ENCODE measurements around the gene RNF144B.

Gene RNF144B

DNA sequence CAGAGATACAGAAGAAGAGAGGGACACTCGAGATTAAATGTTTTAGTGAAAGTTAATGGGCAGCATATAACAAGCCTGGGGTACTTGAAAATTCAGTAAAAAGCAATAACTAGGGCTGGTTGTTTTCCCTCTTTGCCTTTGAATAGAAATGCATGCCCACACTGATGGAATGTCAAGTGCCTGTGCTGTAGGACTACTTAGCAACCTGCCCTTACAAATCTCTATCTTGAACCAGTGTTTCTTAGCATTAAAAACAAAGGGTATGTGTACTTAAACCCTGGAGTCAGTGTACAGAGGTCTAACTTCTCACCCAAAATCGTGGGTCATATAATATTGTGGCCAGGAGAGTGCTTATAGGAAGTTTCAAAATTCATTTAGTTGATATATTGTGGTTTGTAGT is 37.1 kb downstream of the RNF144B start:
- H3K4me3 ChIP-seq (ENCODE audit: low read depth, low read length): no peak overlapping the region
- H3K27ac ChIP-seq (ENCODE audit: low read depth, low read length): no peak overlapping the region
- H3K9me3 ChIP-seq (ENCODE audit: control insufficient read depth, insufficient read depth, low read depth, low read length): no peaks in the 10 kb centered on the region
- H3K36me3 ChIP-seq (ENCODE audit: control insufficient read depth, insufficient read depth, low read length): no peaks in the 10 kb centered on the region
- no peak overlapping the region for H3K9ac ChIP-seq (ENCODE audit: low read length)
- H3K27me3 ChIP-seq (ENCODE audit: control insufficient read depth, insufficient read depth, low read length): no peaks in the 10 kb centered on the region
- H3K4me1 ChIP-seq (ENCODE audit: control insufficient read depth, insufficient read depth, low read length): peaks cover 8% of the 10 kb centered on the region

DNA sequence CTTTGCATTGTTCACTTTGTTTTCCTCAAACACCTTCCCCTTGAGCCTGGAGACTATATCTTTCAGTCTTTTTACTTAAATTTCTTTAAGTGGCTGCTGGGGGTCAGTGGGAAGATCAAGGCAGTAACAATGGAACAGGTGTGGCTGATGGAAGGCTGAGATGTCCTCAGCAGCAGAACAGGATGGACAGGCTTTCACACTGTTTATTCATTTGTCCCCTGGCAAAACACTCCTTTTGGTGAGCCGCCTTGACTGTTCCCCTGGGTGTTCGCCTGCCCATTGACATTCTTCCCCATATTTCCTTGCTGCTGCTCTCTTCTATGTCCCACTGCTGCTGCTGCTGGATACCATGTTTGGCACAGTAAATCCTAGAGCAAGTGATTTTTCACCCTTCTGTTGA is 38.1 kb downstream of the RNF144B start:
- Histone ChIP-seq H3K36me3 (ENCODE audit: control insufficient read depth, insufficient read depth, low read length) (no peaks in the 10 kb centered on the region), H3K9me3 (ENCODE audit: control insufficient read depth, insufficient read depth, low read depth, low read length) (no peaks in the 10 kb centered on the region), H3K27me3 (ENCODE audit: control insufficient read depth, insufficient read depth, low read length) (no peaks in the 10 kb centered on the region), H3K4me1 (ENCODE audit: control insufficient read depth, insufficient read depth, low read length) (peaks cover 8% of the 10 kb centered on the region), H3K4me3 (ENCODE audit: low read depth, low read length) (no peak overlapping the region), H3K9ac (ENCODE audit: low read length) (no peak overlapping the region), H3K27ac (ENCODE audit: low read depth, low read length) (no peak overlapping the region)

DNA sequence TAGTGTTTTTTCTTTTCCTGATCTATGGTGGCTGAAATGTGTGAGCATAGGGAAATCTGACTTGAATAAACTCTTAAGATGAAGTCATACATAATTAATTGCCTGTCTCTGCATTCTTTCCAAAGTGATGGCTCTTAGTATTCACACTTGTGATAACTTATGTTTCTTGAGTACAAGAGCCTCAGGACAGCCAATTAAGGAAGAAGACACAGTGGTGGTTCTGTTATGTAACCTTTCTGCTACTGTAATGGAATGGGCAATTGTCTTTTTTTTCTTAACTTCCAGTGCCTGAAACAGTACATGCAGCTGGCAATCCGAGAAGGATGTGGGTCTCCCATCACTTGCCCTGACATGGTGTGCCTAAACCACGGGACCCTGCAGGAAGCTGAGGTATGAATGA is 40.1 kb downstream of the RNF144B start:
- Histone ChIP-seq H3K27ac (ENCODE audit: low read depth, low read length) (no peak overlapping the region), H3K36me3 (ENCODE audit: control insufficient read depth, insufficient read depth, low read length) (no peaks in the 10 kb centered on the region), H3K9ac (ENCODE audit: low read length) (no peak overlapping the region)

DNA sequence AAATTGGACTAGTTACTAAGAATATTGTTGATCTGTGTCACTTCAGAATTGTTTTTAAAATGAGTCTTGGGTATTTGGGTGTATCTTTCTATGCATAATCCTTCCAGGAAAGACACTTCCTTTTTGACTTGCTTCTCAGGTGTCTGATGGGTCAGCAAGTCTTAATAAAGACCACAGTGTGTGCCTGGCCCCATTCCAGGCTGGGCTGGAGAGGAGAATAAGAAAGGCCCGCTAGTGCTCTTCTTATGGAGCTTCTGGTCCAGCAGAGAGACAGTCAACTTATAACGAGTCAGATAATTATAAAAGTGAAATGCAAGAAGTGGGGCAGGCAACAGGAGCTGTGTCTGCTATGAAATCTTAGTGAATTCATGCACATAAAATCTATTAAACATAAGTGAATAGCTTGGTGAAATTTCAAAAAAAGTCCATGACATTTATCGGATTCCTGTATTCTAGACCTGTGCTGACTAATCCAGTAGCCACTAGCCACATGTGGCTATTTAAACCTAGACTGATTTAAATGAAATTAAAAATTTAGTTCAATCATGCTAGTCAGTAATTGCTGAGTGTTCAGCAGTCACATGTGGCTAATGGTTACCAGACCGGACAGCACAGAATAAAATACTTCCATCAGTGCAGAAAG is 42.6 kb downstream of the RNF144B start:
- H3K9ac ChIP-seq (ENCODE audit: low read length): no peak overlapping the region
- H3K36me3 ChIP-seq (ENCODE audit: control insufficient read depth, insufficient read depth, low read length): no peaks in the 10 kb centered on the region
- H3K27me3 ChIP-seq (ENCODE audit: control insufficient read depth, insufficient read depth, low read length): no peaks in the 10 kb centered on the region
- no peaks in the 10 kb centered on the region; the same call in 1 of the 2 replicates for H3K4me1 ChIP-seq (ENCODE audit: control insufficient read depth, insufficient read depth, low read length)
- no peaks in the 10 kb centered on the region for H3K9me3 ChIP-seq (ENCODE audit: control insufficient read depth, insufficient read depth, low read depth, low read length)
- no peak overlapping the region for H3K27ac ChIP-seq (ENCODE audit: low read depth, low read length)
- no peak overlapping the region for H3K4me3 ChIP-seq (ENCODE audit: low read depth, low read length)

More for the DNA sequence above, 40.1 kb downstream of the RNF144B start:
- peaks cover 8% of the 10 kb centered on the region for H3K4me1 ChIP-seq (ENCODE audit: control insufficient read depth, insufficient read depth, low read length)
- H3K4me3 ChIP-seq (ENCODE audit: low read depth, low read length): no peak overlapping the region
- no peaks in the 10 kb centered on the region for H3K9me3 ChIP-seq (ENCODE audit: control insufficient read depth, insufficient read depth, low read depth, low read length)
- no peaks in the 10 kb centered on the region for H3K27me3 ChIP-seq (ENCODE audit: control insufficient read depth, insufficient read depth, low read length)

DNA sequence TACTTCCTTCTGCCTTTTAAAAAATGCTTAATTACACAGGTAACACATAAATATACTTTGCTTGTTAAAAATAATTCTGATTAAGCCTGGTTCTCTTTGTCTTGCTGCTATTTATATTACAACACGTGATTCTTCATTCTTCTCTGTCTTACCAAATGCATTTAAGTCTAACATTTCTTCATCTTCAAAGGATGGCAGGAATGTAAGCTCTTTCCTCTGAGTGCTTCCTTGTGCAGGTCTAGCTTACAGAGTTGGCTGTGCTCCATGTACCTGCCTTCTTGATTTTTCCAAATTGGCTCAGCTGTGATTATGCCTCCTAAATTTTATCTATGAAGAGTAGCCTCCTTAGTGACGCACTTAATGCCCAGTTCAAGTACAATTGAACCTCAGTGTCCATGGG is 44.4 kb downstream of the RNF144B start:
- Histone ChIP-seq H3K27ac (ENCODE audit: low read depth, low read length) (no peak overlapping the region), H3K27me3 (ENCODE audit: control insufficient read depth, insufficient read depth, low read length) (no peaks in the 10 kb centered on the region), H3K36me3 (ENCODE audit: control insufficient read depth, insufficient read depth, low read length) (no peaks in the 10 kb centered on the region), H3K4me1 (ENCODE audit: control insufficient read depth, insufficient read depth, low read length) (no peaks in the 10 kb centered on the region; the same call in 1 of the 2 replicates), H3K9me3 (ENCODE audit: control insufficient read depth, insufficient read depth, low read depth, low read length) (no peaks in the 10 kb centered on the region), H3K9ac (ENCODE audit: low read length) (no peak overlapping the region), H3K4me3 (ENCODE audit: low read depth, low read length) (no peak overlapping the region)

DNA sequence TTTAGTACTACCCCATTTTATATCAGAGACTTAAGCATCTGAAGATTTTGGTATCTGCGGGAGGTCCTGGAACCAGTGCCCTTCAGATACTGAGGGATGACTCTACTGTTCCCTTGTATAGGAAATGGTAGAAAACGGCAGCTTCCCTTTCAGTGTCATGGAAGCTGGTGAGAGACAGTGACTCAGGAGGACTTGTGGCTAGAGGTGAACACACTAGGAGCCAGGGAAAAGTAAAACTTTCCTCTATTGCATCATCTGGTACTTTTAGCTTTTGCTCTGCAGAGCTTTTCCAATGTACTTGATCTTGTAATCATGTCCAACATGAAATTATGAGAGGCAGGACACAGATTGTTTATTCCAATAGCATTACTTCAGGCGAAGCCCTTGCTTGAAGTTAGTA is 45.0 kb downstream of the RNF144B start:
- no peak overlapping the region for H3K4me3 ChIP-seq (ENCODE audit: low read depth, low read length)
- no peaks in the 10 kb centered on the region for H3K27me3 ChIP-seq (ENCODE audit: control insufficient read depth, insufficient read depth, low read length)
- H3K27ac ChIP-seq (ENCODE audit: low read depth, low read length): no peak overlapping the region
- H3K36me3 ChIP-seq (ENCODE audit: control insufficient read depth, insufficient read depth, low read length): no peaks in the 10 kb centered on the region
- H3K9ac ChIP-seq (ENCODE audit: low read length): no peak overlapping the region
- no peaks in the 10 kb centered on the region; the same call in 1 of the 2 replicates for H3K4me1 ChIP-seq (ENCODE audit: control insufficient read depth, insufficient read depth, low read length)
- H3K9me3 ChIP-seq (ENCODE audit: control insufficient read depth, insufficient read depth, low read depth, low read length): no peaks in the 10 kb centered on the region

DNA sequence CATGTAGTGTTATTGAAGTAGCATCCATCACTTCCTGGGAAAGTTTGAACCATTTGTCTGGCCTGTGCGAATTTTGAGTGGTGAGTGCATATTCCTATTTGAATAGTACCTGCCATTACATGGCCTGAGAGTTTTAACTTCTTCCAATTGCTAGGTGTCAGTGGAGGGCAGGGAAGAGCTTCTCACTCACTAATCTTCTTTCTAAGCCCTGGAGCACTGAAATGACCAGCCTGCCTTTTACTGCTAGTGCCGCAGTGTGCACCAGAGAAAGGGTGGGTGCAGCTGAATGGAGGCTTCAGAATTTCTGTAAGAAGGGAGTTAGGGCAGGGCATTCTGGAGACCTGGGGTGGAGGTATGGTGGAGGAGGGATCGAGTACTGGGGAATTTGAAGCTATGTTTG is 45.5 kb downstream of the RNF144B start:
- Histone ChIP-seq H3K4me1 (ENCODE audit: control insufficient read depth, insufficient read depth, low read length) (no peaks in the 10 kb centered on the region; the same call in 1 of the 2 replicates), H3K27me3 (ENCODE audit: control insufficient read depth, insufficient read depth, low read length) (no peaks in the 10 kb centered on the region), H3K27ac (ENCODE audit: low read depth, low read length) (no peak overlapping the region), H3K4me3 (ENCODE audit: low read depth, low read length) (no peak overlapping the region), H3K36me3 (ENCODE audit: control insufficient read depth, insufficient read depth, low read length) (no peaks in the 10 kb centered on the region), H3K9me3 (ENCODE audit: control insufficient read depth, insufficient read depth, low read depth, low read length) (no peaks in the 10 kb centered on the region), H3K9ac (ENCODE audit: low read length) (no peak overlapping the region)

DNA sequence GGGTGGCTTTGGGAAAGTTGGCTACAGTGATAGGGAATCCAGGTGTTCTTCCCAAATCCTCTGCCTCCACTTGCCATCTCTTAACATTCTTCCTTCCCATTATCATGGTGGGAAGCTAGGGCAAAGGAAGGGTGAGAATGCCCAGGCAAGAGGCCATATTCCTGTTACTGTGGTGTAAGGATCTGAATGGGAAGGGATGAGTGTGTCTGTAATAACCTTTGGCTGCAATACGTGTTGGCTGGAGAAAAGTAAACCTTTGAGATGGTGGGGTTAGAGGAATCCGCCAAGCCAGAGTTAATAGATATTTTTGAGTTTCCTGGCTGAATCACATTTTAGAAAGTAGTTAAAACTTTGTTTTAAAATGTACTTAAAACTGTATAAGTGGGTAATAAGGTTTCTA is 45.9 kb downstream of the RNF144B start:
- Histone ChIP-seq H3K36me3 (ENCODE audit: control insufficient read depth, insufficient read depth, low read length) (no peaks in the 10 kb centered on the region), H3K9me3 (ENCODE audit: control insufficient read depth, insufficient read depth, low read depth, low read length) (no peaks in the 10 kb centered on the region), H3K4me3 (ENCODE audit: low read depth, low read length) (no peak overlapping the region), H3K9ac (ENCODE audit: low read length) (no peak overlapping the region), H3K27me3 (ENCODE audit: control insufficient read depth, insufficient read depth, low read length) (no peaks in the 10 kb centered on the region), H3K27ac (ENCODE audit: low read depth, low read length) (no peak overlapping the region), H3K4me1 (ENCODE audit: control insufficient read depth, insufficient read depth, low read length) (no peaks in the 10 kb centered on the region; the same call in 1 of the 2 replicates)

DNA sequence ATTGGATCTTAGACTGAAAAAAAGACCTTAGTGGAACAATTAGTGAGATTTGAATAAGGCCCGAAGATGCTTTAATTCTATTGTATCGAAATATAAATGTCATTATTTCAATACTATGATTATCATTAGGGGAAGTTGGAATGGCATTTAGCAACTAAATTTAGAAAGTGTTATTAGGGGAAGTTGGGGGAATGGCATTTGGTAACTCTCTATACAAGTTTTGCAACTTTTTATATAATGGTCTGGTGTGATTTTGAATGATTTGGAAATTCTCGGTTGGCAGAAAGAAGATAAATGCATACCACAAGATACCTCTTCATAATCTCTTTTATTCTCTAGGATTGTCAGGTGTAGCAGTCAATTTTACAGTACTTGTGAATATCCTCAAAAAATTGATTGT is 49.2 kb downstream of the RNF144B start:
- H3K27me3 ChIP-seq (ENCODE audit: control insufficient read depth, insufficient read depth, low read length): no peaks in the 10 kb centered on the region
- no peak overlapping the region for H3K9ac ChIP-seq (ENCODE audit: low read length)
- no peak overlapping the region for H3K27ac ChIP-seq (ENCODE audit: low read depth, low read length)
- H3K4me3 ChIP-seq (ENCODE audit: low read depth, low read length): no peak overlapping the region
- no peaks in the 10 kb centered on the region; the same call in 1 of the 2 replicates for H3K4me1 ChIP-seq (ENCODE audit: control insufficient read depth, insufficient read depth, low read length)
- no peaks in the 10 kb centered on the region for H3K9me3 ChIP-seq (ENCODE audit: control insufficient read depth, insufficient read depth, low read depth, low read length)
- H3K36me3 ChIP-seq (ENCODE audit: control insufficient read depth, insufficient read depth, low read length): no peaks in the 10 kb centered on the region

DNA sequence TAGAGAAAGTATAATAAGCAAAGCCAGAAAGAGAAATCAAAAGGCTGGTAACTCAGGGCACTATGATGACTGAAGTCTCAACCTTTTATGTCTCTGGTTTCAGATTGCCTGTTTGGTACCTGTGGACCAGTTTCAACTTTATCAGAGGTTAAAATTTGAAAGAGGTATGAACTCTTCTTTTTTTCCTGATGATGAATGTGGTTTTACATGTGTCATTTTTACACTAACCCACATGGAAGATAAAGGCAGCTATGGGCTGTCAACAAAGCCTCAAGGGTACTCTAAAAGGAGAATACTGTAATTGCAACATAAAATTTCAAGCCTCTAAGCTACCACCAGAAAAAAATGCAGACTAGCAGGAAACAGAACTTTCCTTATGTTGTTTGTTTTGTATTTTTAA is 52.4 kb downstream of the RNF144B start:
- no peak overlapping the region for H3K4me3 ChIP-seq (ENCODE audit: low read depth, low read length)
- no peaks in the 10 kb centered on the region; the same call in 1 of the 2 replicates for H3K4me1 ChIP-seq (ENCODE audit: control insufficient read depth, insufficient read depth, low read length)
- no peaks in the 10 kb centered on the region for H3K27me3 ChIP-seq (ENCODE audit: control insufficient read depth, insufficient read depth, low read length)
- H3K27ac ChIP-seq (ENCODE audit: low read depth, low read length): no peak overlapping the region
- no peak overlapping the region for H3K9ac ChIP-seq (ENCODE audit: low read length)
- no peaks in the 10 kb centered on the region for H3K36me3 ChIP-seq (ENCODE audit: control insufficient read depth, insufficient read depth, low read length)
- no peaks in the 10 kb centered on the region for H3K9me3 ChIP-seq (ENCODE audit: control insufficient read depth, insufficient read depth, low read depth, low read length)

DNA sequence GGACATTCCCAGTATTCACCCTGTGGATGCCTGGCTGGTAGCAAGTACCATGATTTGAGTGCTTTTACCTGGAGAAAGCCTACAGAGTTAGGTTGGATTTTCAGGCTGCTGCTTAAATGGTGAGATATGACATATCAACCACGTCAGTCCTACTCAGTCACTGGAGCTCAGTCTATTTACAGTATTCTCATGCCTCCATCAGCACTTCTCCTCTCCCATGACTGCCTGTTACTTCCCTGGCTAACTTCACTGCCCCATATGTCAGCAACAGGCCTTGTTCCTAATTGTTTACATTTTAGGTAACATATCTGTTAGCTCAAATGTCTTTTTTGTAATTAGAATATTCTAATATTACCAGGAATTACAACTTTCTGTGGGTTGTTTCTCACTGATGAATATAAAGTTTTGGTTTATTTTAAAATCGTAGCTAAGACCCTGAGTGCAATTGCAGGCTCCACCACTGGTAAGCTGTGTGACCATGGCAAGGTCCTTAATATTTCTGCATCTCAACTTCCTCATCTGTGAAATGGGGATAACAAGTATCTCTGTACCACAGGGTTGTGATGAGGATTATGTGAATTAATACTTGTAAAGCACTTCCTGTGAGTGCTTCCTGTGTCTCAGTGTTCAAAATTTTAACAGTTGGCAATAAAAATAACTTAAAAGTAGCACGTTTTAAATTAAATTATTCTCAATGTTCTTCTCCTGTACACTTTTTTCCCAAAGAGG is 54.3 kb downstream of the RNF144B start:
- H3K27me3 ChIP-seq (ENCODE audit: control insufficient read depth, insufficient read depth, low read length): no peaks in the 10 kb centered on the region
- H3K4me1 ChIP-seq (ENCODE audit: control insufficient read depth, insufficient read depth, low read length): no peaks in the 10 kb centered on the region
- no peaks in the 10 kb centered on the region for H3K36me3 ChIP-seq (ENCODE audit: control insufficient read depth, insufficient read depth, low read length)
- H3K9me3 ChIP-seq (ENCODE audit: control insufficient read depth, insufficient read depth, low read depth, low read length): no peaks in the 10 kb centered on the region
- H3K27ac ChIP-seq (ENCODE audit: low read depth, low read length): no peak overlapping the region
- no peak overlapping the region for H3K4me3 ChIP-seq (ENCODE audit: low read depth, low read length)
- H3K9ac ChIP-seq (ENCODE audit: low read length): no peak overlapping the region

Measured in HUES6 (cell line).